Ishikawa (cell line): ENCODE results near the gene TBC1D8.

Experiments used
- RAD21 ChIP-seq: IDR thresholded peaks from 2 replicates; pipeline ENCODE4 v1.6.1; 2012; ENCODE audit warnings: low read depth
- TCF12 ChIP-seq: IDR thresholded peaks from 2 replicates; pipeline ENCODE4 v1.6.1; 2012; ENCODE audit warnings: low read depth
- TEAD4 ChIP-seq: IDR thresholded peaks from 2 replicates; pipeline ENCODE4 v1.6.1; 2012
- USF1 ChIP-seq: IDR thresholded peaks from 2 replicates; pipeline ENCODE4 v1.6.1; 2012
- YY1 ChIP-seq: IDR thresholded peaks from 2 replicates; pipeline ENCODE4 v1.6.1; 2012; ENCODE audit warnings: low read depth

DNA sequence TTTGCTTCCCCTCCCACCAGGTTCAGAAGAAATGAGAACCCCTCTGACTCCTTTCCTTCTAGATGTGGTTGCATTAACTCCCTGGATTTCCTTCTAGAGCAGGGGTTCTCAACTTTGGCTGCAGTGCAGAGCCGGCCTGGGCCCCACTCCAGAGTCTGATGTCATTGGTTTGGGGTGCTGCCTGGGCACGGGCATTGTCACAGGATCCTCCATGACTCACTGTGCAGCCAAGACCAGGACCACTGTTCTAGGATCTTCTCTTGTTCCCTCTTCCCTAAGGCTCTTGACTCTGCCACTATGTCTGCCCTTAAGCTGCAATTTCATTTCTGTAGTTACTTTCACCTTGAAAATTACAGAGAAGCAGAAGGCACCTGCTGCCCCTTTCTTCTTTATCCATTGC, 31.8 kb downstream of the TBC1D8 start:
- TF ChIP-seq TEAD4 (0 out of 2 replicates have a peak, but pooled peaks have one; percentile 16), YY1 (no peak), TCF12 (no peak), RAD21 (no peak), USF1 (no peak)
